ENCODE data around the gene PRKCA.

PRKCA gene

GRCh38 chr17:66678827-66679226, 376.4 kb downstream of the PRKCA start:
- ATAC-seq, result no peak

DNA sequence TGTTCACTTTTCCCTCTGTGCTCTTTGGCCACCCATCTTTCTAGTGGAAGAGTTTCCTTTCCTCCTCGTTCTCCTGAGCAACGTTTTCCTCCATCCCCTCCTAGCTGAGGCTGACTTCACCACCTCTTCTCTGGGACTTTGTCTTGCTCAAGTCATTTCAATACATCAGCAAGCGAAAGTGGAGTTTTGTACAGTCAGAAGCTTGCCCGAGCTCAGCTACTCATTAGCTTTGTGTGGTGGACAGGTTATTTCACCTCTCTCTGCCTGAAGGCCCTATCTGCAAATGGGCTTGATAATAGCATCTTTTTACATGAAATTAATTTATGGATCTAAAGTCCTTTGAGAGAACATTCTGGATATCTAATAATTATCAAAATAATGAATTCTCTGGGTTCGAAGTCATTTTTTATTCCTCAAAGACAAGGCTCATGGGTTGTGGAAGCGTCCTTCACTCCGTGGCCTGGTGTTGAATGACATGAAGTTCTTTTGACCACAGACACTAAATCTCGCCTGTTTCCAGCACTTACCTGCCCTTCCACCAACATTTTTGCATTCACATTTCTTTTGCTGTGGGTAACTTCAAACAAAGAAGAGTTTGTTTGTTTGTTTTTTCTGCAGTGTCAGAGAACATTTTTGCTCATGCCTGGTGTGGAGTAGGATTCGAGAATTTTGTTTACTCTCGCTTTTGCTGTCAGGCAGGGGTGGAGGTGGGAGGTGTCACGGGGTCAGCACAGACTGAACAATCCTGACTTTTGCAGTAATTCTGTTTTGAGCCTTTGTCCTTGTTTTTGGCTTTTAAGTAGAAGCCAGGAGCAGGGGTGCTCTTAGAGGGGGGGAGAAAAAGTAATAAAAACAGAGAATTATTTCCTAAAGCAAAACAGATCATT, 377.5 kb downstream of the PRKCA start:
- TF ChIP-seq ZNF565 (CRISPR knock-in tag; conservative IDR thresholded peaks at IDR 0.05; ENCODE audit: low read depth), result no peak
- TF ChIP-seq SNAI2 (CRISPR knock-in tag; IDR thresholded peaks at IDR 0.05), result no peak
- TF ChIP-seq, protein P1, sequence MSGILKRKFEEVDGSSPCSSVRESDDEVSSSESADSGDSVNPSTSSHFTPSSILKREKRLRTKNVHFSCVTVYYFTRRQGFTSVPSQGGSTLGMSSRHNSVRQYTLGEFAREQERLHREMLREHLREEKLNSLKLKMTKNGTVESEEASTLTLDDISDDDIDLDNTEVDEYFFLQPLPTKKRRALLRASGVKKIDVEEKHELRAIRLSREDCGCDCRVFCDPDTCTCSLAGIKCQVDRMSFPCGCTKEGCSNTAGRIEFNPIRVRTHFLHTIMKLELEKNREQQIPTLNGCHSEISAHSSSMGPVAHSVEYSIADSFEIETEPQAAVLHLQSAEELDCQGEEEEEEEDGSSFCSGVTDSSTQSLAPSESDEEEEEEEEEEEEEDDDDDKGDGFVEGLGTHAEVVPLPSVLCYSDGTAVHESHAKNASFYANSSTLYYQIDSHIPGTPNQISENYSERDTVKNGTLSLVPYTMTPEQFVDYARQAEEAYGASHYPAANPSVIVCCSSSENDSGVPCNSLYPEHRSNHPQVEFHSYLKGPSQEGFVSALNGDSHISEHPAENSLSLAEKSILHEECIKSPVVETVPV (CRISPR knock-in tag; IDR thresholded peaks at IDR 0.05), result no peak
- no peak for TF ChIP-seq CSDC2 (CRISPR knock-in tag; IDR thresholded peaks at IDR 0.05)
- TF ChIP-seq ZNF70 (CRISPR knock-in tag; IDR thresholded peaks at IDR 0.05), result no peak
- TF ChIP-seq TCF4 (CRISPR knock-in tag; IDR thresholded peaks at IDR 0.05; ENCODE audit: borderline replicate concordance), result no peak
- no peak for TF ChIP-seq ARNTL (CRISPR knock-in tag; IDR thresholded peaks at IDR 0.05; ENCODE audit: borderline replicate concordance, low read depth)
- no peak for TF ChIP-seq ZFP30 (CRISPR knock-in tag; IDR thresholded peaks at IDR 0.05)
- no peak for TF ChIP-seq BACH2 (CRISPR knock-in tag; IDR thresholded peaks at IDR 0.05; ENCODE audit: borderline replicate concordance)
- no peak for TF ChIP-seq ZFP3 (CRISPR knock-in tag; IDR thresholded peaks at IDR 0.05)
- no peak for TF ChIP-seq ZC3H10 (CRISPR knock-in tag; IDR thresholded peaks at IDR 0.05)
- TF ChIP-seq RARB (CRISPR knock-in tag; IDR thresholded peaks at IDR 0.05), result no peak
- no peak for TF ChIP-seq GLIS3 (CRISPR knock-in tag; IDR thresholded peaks at IDR 0.05)
- TF ChIP-seq PPARA (CRISPR knock-in tag; IDR thresholded peaks at IDR 0.05; ENCODE audit: borderline replicate concordance), result no peak
- no peak for TF ChIP-seq PATZ1 (CRISPR knock-in tag; IDR thresholded peaks at IDR 0.05; ENCODE audit: borderline replicate concordance)
- TF ChIP-seq TOX (CRISPR knock-in tag; IDR thresholded peaks at IDR 0.05; ENCODE audit: borderline replicate concordance), result no peak
- TF ChIP-seq ISL1 (CRISPR knock-in tag; IDR thresholded peaks at IDR 0.05), result no peak
- no peak for TF ChIP-seq OSR1 (CRISPR knock-in tag; IDR thresholded peaks at IDR 0.05)
- TF ChIP-seq, protein P2, sequence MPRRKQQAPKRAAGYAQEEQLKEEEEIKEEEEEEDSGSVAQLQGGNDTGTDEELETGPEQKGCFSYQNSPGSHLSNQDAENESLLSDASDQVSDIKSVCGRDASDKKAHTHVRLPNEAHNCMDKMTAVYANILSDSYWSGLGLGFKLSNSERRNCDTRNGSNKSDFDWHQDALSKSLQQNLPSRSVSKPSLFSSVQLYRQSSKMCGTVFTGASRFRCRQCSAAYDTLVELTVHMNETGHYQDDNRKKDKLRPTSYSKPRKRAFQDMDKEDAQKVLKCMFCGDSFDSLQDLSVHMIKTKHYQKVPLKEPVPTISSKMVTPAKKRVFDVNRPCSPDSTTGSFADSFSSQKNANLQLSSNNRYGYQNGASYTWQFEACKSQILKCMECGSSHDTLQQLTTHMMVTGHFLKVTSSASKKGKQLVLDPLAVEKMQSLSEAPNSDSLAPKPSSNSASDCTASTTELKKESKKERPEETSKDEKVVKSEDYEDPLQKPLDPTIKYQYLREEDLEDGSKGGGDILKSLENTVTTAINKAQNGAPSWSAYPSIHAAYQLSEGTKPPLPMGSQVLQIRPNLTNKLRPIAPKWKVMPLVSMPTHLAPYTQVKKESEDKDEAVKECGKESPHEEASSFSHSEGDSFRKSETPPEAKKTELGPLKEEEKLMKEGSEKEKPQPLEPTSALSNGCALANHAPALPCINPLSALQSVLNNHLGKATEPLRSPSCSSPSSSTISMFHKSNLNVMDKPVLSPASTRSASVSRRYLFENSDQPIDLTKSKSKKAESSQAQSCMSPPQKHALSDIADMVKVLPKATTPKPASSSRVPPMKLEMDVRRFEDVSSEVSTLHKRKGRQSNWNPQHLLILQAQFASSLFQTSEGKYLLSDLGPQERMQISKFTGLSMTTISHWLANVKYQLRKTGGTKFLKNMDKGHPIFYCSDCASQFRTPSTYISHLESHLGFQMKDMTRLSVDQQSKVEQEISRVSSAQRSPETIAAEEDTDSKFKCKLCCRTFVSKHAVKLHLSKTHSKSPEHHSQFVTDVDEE (CRISPR knock-in tag; IDR thresholded peaks at IDR 0.05), result no peak
- no peak for TF ChIP-seq ESRRG (CRISPR knock-in tag; IDR thresholded peaks at IDR 0.05)
- ATAC-seq, result no peak

More at GRCh38 chr17:66678827-66679226, 376.4 kb downstream of the PRKCA start:
- no peak for TF ChIP-seq ZNF565 (CRISPR knock-in tag; conservative IDR thresholded peaks at IDR 0.05; ENCODE audit: low read depth)
- no peak for TF ChIP-seq ZFP30 (CRISPR knock-in tag; IDR thresholded peaks at IDR 0.05)
- TF ChIP-seq, protein P1 (CRISPR knock-in tag; IDR thresholded peaks at IDR 0.05), result no peak
- TF ChIP-seq CSDC2 (CRISPR knock-in tag; IDR thresholded peaks at IDR 0.05), result no peak

DNA sequence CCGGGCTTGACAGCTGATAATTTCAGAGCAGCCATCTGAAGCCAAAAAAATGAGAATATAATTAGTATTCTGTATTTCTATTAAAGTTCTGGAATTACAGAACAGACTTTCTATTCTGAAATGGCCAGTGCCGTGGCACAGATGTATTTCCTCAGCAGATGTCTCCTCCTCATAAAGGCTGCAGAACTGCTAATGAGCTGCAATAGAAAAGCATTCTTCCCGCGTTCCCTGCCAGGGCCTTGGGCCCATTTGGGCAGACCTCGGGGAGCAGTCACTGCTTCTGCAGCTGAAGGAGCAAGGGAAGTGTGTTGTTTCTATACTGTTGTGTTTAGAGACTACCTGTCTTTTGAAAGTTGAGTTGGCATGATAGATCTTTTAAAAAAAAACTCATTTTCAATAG, 379.9 kb downstream of the PRKCA start:
- ATAC-seq, result no peak
- TF ChIP-seq GLIS3 (CRISPR knock-in tag; IDR thresholded peaks at IDR 0.05), result no peak
- no peak for TF ChIP-seq ZFP30 (CRISPR knock-in tag; IDR thresholded peaks at IDR 0.05)
- no peak for TF ChIP-seq ZC3H10 (CRISPR knock-in tag; IDR thresholded peaks at IDR 0.05)
- TF ChIP-seq CSDC2 (CRISPR knock-in tag; IDR thresholded peaks at IDR 0.05), result no peak
- no peak for TF ChIP-seq ZNF565 (CRISPR knock-in tag; conservative IDR thresholded peaks at IDR 0.05; ENCODE audit: low read depth)
- no peak for TF ChIP-seq OSR1 (CRISPR knock-in tag; IDR thresholded peaks at IDR 0.05)
- no peak for TF ChIP-seq CREB5 (CRISPR knock-in tag; IDR thresholded peaks at IDR 0.05; ENCODE audit: low read depth)
- TF ChIP-seq, protein P1 (CRISPR knock-in tag; IDR thresholded peaks at IDR 0.05), result no peak
- no peak for TF ChIP-seq POU6F1 (CRISPR knock-in tag; IDR thresholded peaks at IDR 0.05; ENCODE audit: borderline replicate concordance, low read depth)
- TF ChIP-seq ARNTL (CRISPR knock-in tag; IDR thresholded peaks at IDR 0.05; ENCODE audit: borderline replicate concordance, low read depth), result no peak
- TF ChIP-seq ZFP3 (CRISPR knock-in tag; IDR thresholded peaks at IDR 0.05), result no peak
